Hepatocyte (in vitro differentiated cells): Measurements from ENCODE around the gene IKZF1.

Source experiments
- EZH2 ChIP-seq: fragments of 200-600 bp; sonication (generic); IDR thresholded peaks from 2 replicates; pipeline ENCODE4 v1.6.1; 2016; ENCODE audit warnings: antibody characterized with exemption, mild to moderate bottlenecking, borderline replicate concordance
- EZH2phosphoT487 ChIP-seq: fragments of 200-600 bp; sonication (generic); IDR thresholded peaks from one replicate; pipeline ENCODE4 v1.6.1; 2018; ENCODE audit warnings: antibody characterized with exemption, mild to moderate bottlenecking, low read depth, moderate library complexity; ENCODE audit not compliant: unreplicated experiment, severe bottlenecking
- TF ChIP-seq, protein P1 (sequence below): fragments of 200-600 bp; sonication (generic); IDR thresholded peaks from 2 replicates; pipeline ENCODE4 v1.5.1; 2016; ENCODE audit warnings: antibody characterized with exemption, mild to moderate bottlenecking; ENCODE audit not compliant: poor library complexity

DNA sequence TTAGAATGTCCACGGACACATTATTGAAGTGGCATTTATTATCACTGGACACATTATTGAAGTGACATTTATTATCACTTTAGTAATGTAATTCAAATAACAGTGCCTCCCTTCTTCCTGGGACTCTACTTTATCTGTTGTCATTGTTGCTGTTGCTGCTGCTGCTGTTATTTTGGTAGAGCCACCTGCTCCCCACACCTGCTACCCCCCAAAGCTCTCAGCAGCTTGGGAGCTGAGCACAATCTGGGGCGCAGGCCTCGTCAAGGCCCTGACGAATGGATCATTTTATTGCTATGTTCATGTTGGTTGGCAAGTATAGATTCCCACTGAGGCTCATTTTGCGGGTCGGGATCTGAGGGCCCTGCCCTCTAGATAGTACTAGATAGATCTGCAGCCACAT lies 120.8 kb downstream of the IKZF1 start:
- TF ChIP-seq, protein P1, sequence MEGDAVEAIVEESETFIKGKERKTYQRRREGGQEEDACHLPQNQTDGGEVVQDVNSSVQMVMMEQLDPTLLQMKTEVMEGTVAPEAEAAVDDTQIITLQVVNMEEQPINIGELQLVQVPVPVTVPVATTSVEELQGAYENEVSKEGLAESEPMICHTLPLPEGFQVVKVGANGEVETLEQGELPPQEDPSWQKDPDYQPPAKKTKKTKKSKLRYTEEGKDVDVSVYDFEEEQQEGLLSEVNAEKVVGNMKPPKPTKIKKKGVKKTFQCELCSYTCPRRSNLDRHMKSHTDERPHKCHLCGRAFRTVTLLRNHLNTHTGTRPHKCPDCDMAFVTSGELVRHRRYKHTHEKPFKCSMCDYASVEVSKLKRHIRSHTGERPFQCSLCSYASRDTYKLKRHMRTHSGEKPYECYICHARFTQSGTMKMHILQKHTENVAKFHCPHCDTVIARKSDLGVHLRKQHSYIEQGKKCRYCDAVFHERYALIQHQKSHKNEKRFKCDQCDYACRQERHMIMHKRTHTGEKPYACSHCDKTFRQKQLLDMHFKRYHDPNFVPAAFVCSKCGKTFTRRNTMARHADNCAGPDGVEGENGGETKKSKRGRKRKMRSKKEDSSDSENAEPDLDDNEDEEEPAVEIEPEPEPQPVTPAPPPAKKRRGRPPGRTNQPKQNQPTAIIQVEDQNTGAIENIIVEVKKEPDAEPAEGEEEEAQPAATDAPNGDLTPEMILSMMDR: no peak
- TF ChIP-seq EZH2phosphoT487: no peak
- no peak for TF ChIP-seq EZH2
